Tibial artery (tissue), 4 donors: ENCODE measurements around the gene DNAJC1.
"Not testable (repeated sequence)": the region's sequence is repeated elsewhere in the genome, so short reads cannot be mapped to it uniquely, and the experiment has no call there.

Experiments
- DNase-seq, 2 donors: peaks; one replicate each; pipeline ENCODE4 v3.0.0-alpha.2; 2019
- H3K27ac ChIP-seq, 2 donors: fragments of 200-600 bp; sonication (generic) in 1 of 2; 1 replicate in 1 of 2; 2 replicates in 1 of 2; pipeline ENCODE4 v1.5.1; 2018 to 2019; ENCODE audit warnings: mild to moderate bottlenecking in 1 of 2
- H3K27me3 ChIP-seq, 2 donors: fragments of 200-600 bp; sonication (generic) in 1 of 2; one replicate each; pipeline versions ENCODE4 v1.5.1 to v1.6.0; 2016 to 2019
- H3K36me3 ChIP-seq, 3 donors: fragments of 200-600 bp; sonication (generic) in 2 of 3; one replicate each; pipeline ENCODE4 v1.5.1; 2016 to 2019; ENCODE audit warnings: mild to moderate bottlenecking in 2 of 3
- H3K4me1 ChIP-seq, 4 donors: fragments of 200-600 bp; sonication (generic) in 2 of 4; 1 replicate in 3 of 4; 2 replicates in 1 of 4; pipeline ENCODE4 v1.5.1; 2016 to 2019
- H3K4me3 ChIP-seq, 2 donors: fragments of 200-600 bp; sonication (generic) in 1 of 2; 1 replicate in 1 of 2; 2 replicates in 1 of 2; pipeline ENCODE4 v1.5.1; 2018 to 2019; ENCODE audit warnings: mild to moderate bottlenecking in 2 of 2
- H3K9me3 ChIP-seq, 3 donors: fragments of 200-600 bp; sonication (generic) in 1 of 3; one replicate each; pipeline ENCODE4 v1.5.1; 2016 to 2019
- CTCF ChIP-seq, 2 experiments: fragments of 200-600 bp in 1 of 2; fragments of 450-650 bp in 1 of 2; IDR thresholded peaks; one replicate each; pipeline ENCODE4 v1.5.1; 2017 to 2019; ENCODE audit warnings: antibody characterized with exemption in 2 of 2, mild to moderate bottlenecking in 1 of 2, moderate library complexity in 1 of 2
- intact Hi-C: fragments of 100-400 bp; cut with DNase I; formaldehyde crosslinking; loops from one replicate; pipeline ENCODE4 v1.15.0; 2023; ENCODE audit warnings: low total_unique reads

Gene DNAJC1

DNA sequence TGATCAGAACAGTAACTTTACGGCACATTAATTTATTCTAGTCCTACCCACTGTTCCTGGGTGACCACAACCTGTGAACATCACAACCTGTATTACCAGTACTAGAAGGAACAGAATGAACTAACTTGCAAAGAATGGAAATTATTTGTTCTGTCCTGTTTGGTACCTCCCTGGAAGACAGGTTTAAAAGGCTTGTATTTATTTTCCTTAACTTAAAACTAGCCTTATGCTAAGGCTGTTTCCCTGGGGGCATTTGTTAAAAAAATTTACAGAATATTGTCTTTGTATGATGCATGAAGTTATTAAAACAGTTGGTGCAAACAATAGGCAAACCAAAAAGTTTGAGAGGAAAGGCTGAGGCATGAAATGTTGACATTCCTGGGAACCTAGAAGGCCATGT lies 132.7 kb downstream of the DNAJC1 start:
- intact Hi-C loops, result no loop called here
- peaks cover 17 to 48% (median 26%) of the 10 kb centered on the region in 3 donors for H3K36me3 ChIP-seq
- H3K4me1 ChIP-seq, result no peaks in the 10 kb centered on the region
- H3K27ac ChIP-seq, result no peak overlapping the region
- H3K9me3 ChIP-seq, result peaks cover 0 to 28% (median 4%) of the 10 kb centered on the region in 3 donors
- no peak for DNase-seq
- no peak overlapping the region for H3K4me3 ChIP-seq
- TF ChIP-seq CTCF (IDR thresholded peaks at IDR 0.05), result no peak
- H3K27me3 ChIP-seq, result no peaks in the 10 kb centered on the region

DNA sequence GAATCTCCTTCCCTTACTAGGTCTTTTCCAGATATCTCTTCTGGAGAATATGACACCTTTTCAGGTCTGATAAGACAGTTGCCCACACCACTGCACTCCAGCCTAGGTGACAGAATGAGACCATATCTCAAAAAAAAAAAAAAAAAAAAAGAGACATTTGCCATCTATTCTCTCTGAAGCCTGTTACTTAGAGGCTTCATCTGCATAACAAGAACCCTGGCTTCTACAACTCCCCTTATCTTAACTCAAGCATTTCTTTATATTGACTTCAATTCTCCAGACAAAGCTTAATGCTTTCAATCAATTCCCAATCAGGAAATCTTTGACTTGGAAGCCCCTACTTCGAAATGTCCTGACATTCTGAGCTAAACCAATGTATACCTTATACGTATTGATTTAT lies 134.4 kb downstream of the DNAJC1 start:
- DNase-seq, H3K4me3 ChIP-seq, H3K27me3 ChIP-seq, H3K27ac ChIP-seq, intact Hi-C loops, H3K4me1 ChIP-seq: not testable (repeated sequence)
- peaks cover 2 to 30% (median 15%) of the 10 kb centered on the region in 3 donors for H3K36me3 ChIP-seq
- H3K9me3 ChIP-seq, result peaks cover 0 to 25% (median 4%) of the 10 kb centered on the region in 3 donors

DNA sequence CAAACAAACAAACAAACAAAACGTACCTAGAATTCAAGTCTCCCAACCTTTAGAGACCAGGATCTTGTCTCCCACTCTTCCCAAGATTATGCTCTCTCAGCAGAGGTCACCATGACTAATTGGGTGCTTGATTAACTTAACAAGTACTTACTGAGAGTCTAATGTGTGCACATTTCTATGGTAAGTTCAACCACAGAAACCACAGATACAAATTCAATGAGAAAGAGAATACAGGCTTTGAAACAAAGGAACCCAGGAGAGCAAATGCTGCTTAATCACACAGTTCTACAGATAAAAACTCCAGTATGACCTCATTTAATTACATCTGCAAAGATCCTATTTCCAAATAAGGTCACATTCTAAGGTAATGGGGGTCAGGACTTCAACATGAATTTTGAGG lies 142.8 kb downstream of the DNAJC1 start:
- Histone ChIP-seq H3K4me3 (no peak overlapping the region), H3K4me1 (no peaks in the 10 kb centered on the region), H3K36me3 (peaks cover 0 to 3% (median 0%) of the 10 kb centered on the region in 3 donors), H3K9me3 (no peaks in the 10 kb centered on the region), H3K27me3 (no peaks in the 10 kb centered on the region), H3K27ac (no peak overlapping the region)
- no peak for DNase-seq
- intact Hi-C loops, result no loop called here
- no peak for TF ChIP-seq CTCF (IDR thresholded peaks at IDR 0.05)

GRCh38 chr10:21858455-21858854 lies 145.1 kb downstream of the DNAJC1 start:
- Histone ChIP-seq H3K36me3 (peaks cover 0 to 3% (median 0%) of the 10 kb centered on the region in 3 donors), H3K4me3 (no peak overlapping the region)

DNA sequence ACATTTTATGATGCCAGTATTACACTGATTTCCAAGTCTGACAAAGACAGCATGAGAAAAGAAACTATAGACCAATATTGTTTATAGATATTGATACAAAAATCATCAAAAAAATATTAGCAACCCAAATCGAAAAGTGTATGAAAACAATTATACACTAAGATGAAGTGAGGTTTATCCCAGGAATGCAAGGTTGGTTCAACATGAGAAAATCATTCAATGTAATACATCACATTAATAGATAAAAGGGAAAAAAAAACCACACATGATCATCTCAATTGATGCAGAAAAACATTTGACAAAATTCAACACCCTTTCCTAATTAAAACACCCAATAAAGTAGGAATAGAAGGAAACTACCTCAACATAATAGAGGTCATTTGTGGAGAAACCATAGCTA lies 153.9 kb downstream of the DNAJC1 start:
- H3K36me3 ChIP-seq, result peaks cover 0 to 12% (median 0%) of the 10 kb centered on the region in 3 donors
- peaks cover 0 to 17% (median 0%) of the 10 kb centered on the region in 3 donors for H3K9me3 ChIP-seq
- no peaks in the 10 kb centered on the region for H3K4me1 ChIP-seq
- DNase-seq, result no peak
- no peak overlapping the region for H3K27ac ChIP-seq
- no peak overlapping the region for H3K4me3 ChIP-seq
- intact Hi-C loops, result no loop called here
- H3K27me3 ChIP-seq, result no peaks in the 10 kb centered on the region
- no peak for TF ChIP-seq CTCF (IDR thresholded peaks at IDR 0.05)

More at GRCh38 chr10:21858455-21858854, 145.1 kb downstream of the DNAJC1 start:
- no peaks in the 10 kb centered on the region for H3K27me3 ChIP-seq
- DNase-seq, result no peak
- no peak for TF ChIP-seq CTCF (IDR thresholded peaks at IDR 0.05)
- H3K27ac ChIP-seq, result no peak overlapping the region
- H3K4me1 ChIP-seq, result no peaks in the 10 kb centered on the region
- intact Hi-C loops, result no loop called here
- H3K9me3 ChIP-seq, result no peaks in the 10 kb centered on the region

GRCh38 chr10:21843645-21844044 lies 159.9 kb downstream of the DNAJC1 start:
- no peaks in the 10 kb centered on the region for H3K9me3 ChIP-seq
- no peak overlapping the region for H3K4me3 ChIP-seq
- no peak overlapping the region for H3K27ac ChIP-seq
- H3K4me1 ChIP-seq, result no peaks in the 10 kb centered on the region
- intact Hi-C loops, result no loop called here
- H3K36me3 ChIP-seq, result no peaks in the 10 kb centered on the region
- H3K27me3 ChIP-seq, result no peaks in the 10 kb centered on the region
- TF ChIP-seq CTCF (IDR thresholded peaks at IDR 0.05), result no peak
- DNase-seq, result no peak

DNA sequence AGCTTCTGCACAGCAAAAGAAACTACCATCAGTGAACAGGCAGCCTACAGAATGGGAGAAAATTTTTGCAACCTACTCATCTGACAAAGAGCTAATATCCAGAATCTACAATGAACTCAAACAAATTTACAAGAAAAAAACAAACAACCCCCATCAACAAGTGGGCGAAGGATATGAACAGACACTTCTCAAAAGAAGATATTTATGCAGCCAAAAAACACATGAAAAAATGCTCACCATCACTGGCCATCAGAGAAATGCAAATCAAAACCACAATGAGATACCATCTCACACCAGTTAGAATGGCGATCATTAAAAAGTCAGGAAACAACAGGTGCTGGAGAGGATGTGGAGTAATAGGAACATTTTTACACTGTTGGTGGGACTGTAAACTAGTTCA lies 162.3 kb downstream of the DNAJC1 start:
- DNase-seq, H3K27ac ChIP-seq, H3K4me3 ChIP-seq, H3K36me3 ChIP-seq, H3K27me3 ChIP-seq, intact Hi-C loops, H3K9me3 ChIP-seq, H3K4me1 ChIP-seq: not testable (repeated sequence)

DNA sequence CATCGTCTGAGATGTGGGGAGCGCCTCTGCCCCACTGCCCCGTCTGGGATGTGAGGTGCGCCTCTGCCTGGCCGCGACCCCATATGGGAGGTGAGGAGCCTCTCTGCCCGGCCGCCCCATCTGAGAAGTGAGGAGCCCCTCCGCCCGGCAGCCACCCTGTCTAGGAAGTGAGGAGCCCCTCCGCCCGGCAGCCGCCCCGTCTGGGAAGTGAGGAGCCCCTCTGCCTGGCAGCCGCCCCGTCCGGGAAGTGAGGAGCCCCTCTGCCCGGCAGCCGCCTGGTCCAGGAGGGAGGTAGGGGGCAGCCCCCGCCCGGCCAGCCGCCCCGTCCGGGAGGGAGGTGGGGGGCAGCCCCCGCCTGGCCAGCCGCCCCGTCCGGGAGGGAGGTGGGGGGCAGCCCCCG lies 166.0 kb downstream of the DNAJC1 start:
- intact Hi-C loops, H3K27me3 ChIP-seq: not testable (repeated sequence)
- H3K9me3 ChIP-seq, result peaks cover 5 to 22% (median 14%) of the 10 kb centered on the region in 3 donors

DNA sequence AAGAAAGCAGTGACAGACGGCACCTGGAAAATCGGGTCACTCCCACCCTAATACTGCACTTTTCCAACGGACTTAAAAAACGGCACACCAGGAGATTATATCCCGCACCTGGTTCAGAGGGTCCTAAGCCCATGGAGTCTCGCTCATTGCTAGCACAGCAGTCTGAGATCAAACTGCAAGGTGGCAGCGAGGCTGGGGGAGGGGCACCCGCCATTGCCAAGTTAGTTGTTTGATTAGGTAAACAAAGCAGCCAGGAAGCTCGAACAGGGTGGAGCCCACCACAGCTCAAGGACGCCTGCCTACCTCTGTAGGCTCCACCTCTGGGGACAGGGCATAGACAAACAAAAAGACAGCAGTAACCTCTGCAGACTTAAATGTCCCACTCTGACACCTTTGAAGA lies 169.0 kb downstream of the DNAJC1 start:
- intact Hi-C loops, H3K4me3 ChIP-seq: not testable (repeated sequence)
- H3K9me3 ChIP-seq, result peaks cover 5 to 38% (median 22%) of the 10 kb centered on the region in 3 donors

More for the DNA sequence above, 166.0 kb downstream of the DNAJC1 start:
- H3K27ac ChIP-seq, H3K4me3 ChIP-seq, DNase-seq, H3K4me1 ChIP-seq: not testable (repeated sequence)
- peaks cover 0 to 29% (median 22%) of the 10 kb centered on the region in 3 donors for H3K36me3 ChIP-seq

More for the DNA sequence above, 169.0 kb downstream of the DNAJC1 start:
- H3K27me3 ChIP-seq, H3K4me1 ChIP-seq, DNase-seq, H3K27ac ChIP-seq: not testable (repeated sequence)
- peaks cover 0 to 34% (median 29%) of the 10 kb centered on the region in 3 donors for H3K36me3 ChIP-seq
